Liver (tissue), 9 donors: ENCODE results near the gene ZC3HAV1L. TPM values are rescaled to one million over a fixed set of nuclear protein-coding genes. Genes with fewer than 3 reads are reported as not detected.

Experiments used
- DNase-seq: peaks from one replicate; pipeline ENCODE4 v3.0.0-alpha.2; 2017; ENCODE audit warnings: low spot score
- H3K27ac ChIP-seq, 2 donors: one replicate each; pipeline ENCODE4 v1.7.0; 2013; ENCODE audit warnings: inconsistent platforms in 2 of 2, low read length in 2 of 2, control low read depth in 1 of 2, low read depth in 1 of 2, mild to moderate bottlenecking in 1 of 2
- H3K27me3 ChIP-seq, 4 donors: one replicate each; pipeline versions ENCODE4 v1.6.1 to v1.7.0; 2013; ENCODE audit warnings: low read length in 3 of 4, inconsistent platforms in 1 of 4, mild to moderate bottlenecking in 1 of 4, moderate library complexity in 1 of 4; ENCODE audit not compliant: control insufficient read depth in 4 of 4, insufficient read depth in 4 of 4
- H3K36me3 ChIP-seq, 4 donors: one replicate each; pipeline versions ENCODE4 v1.6.1 to v1.7.0; 2013; ENCODE audit warnings: low read length in 3 of 4, mild to moderate bottlenecking in 3 of 4, low read depth in 1 of 4, moderate library complexity in 1 of 4; ENCODE audit not compliant: control insufficient read depth in 4 of 4, insufficient read depth in 3 of 4
- H3K4me1 ChIP-seq, 4 donors: one replicate each; pipeline versions ENCODE4 v1.6.1 to v1.7.0; 2013; ENCODE audit warnings: low read length in 3 of 4, mild to moderate bottlenecking in 3 of 4, moderate library complexity in 1 of 4; ENCODE audit not compliant: control insufficient read depth in 4 of 4, insufficient read depth in 4 of 4
- H3K4me3 ChIP-seq, 3 donors: one replicate each; pipeline versions ENCODE4 v1.6.1 to v1.7.0; 2013; ENCODE audit warnings: low read length in 3 of 3, control low read depth in 1 of 3, low read depth in 1 of 3, mild to moderate bottlenecking in 1 of 3
- H3K9ac ChIP-seq, 2 donors: one replicate each; pipeline ENCODE4 v1.7.0; 2013; ENCODE audit warnings: low read length in 2 of 2, mild to moderate bottlenecking in 2 of 2, moderate library complexity in 2 of 2, control low read depth in 1 of 2, low read depth in 1 of 2
- H3K9me3 ChIP-seq, 4 donors: one replicate each; pipeline versions ENCODE4 v1.6.1 to v1.7.0; 2013; ENCODE audit warnings: low read length in 3 of 4; ENCODE audit not compliant: control insufficient read depth in 4 of 4
- ATF3 ChIP-seq: IDR thresholded peaks from 2 replicates; pipeline ENCODE4 v1.6.1; 2016; ENCODE audit warnings: antibody characterized with exemption
- CTCF ChIP-seq: fragments of 150-350 bp; IDR thresholded peaks from 2 replicates; pipeline ENCODE4 v1.5.1; 2017; ENCODE audit warnings: improper control_type of control experiment, low read depth, low read length; ENCODE audit not compliant: missing input control
- EGR1 ChIP-seq, 2 donors: IDR thresholded peaks; 2 replicates each; pipeline ENCODE4 v1.6.1; 2016 to 2018; ENCODE audit warnings: antibody characterized with exemption in 2 of 2, low read depth in 2 of 2
- FOXA1 ChIP-seq: IDR thresholded peaks from 2 replicates; pipeline ENCODE4 v1.6.1; 2016; ENCODE audit warnings: antibody characterized with exemption
- FOXA2 ChIP-seq: IDR thresholded peaks from 2 replicates; pipeline ENCODE4 v1.6.1; 2016; ENCODE audit warnings: antibody characterized with exemption
- GABPA ChIP-seq, 2 donors: IDR thresholded peaks in 1 of 2; conservative IDR thresholded peaks in 1 of 2; 2 replicates each; pipeline ENCODE4 v1.6.1; 2016; ENCODE audit warnings: antibody characterized with exemption in 2 of 2, mild to moderate bottlenecking in 1 of 2, moderate library complexity in 1 of 2
- HNF4A ChIP-seq, 2 donors: conservative IDR thresholded peaks; 2 replicates each; pipeline ENCODE4 v1.6.1; 2016; ENCODE audit warnings: antibody characterized with exemption in 2 of 2, mild to moderate bottlenecking in 2 of 2
- HNF4G ChIP-seq: IDR thresholded peaks from 2 replicates; pipeline ENCODE4 v1.6.1; 2016; ENCODE audit warnings: antibody characterized with exemption
- JUND ChIP-seq, 2 donors: IDR thresholded peaks; 2 replicates each; pipeline ENCODE4 v1.6.1; 2016; ENCODE audit warnings: antibody characterized with exemption in 2 of 2
- MAX ChIP-seq: IDR thresholded peaks from 2 replicates; pipeline ENCODE4 v1.6.1; 2016; ENCODE audit warnings: antibody characterized with exemption
- NR2F2 ChIP-seq: IDR thresholded peaks from 2 replicates; pipeline ENCODE4 v1.6.1; 2016; ENCODE audit warnings: antibody characterized with exemption
- RAD21 ChIP-seq, 2 donors: IDR thresholded peaks; 2 replicates each; pipeline ENCODE4 v1.6.1; 2016; ENCODE audit warnings: antibody characterized with exemption in 2 of 2, mild to moderate bottlenecking in 2 of 2
- REST ChIP-seq: IDR thresholded peaks from 2 replicates; pipeline ENCODE4 v1.6.1; 2016; ENCODE audit warnings: antibody characterized with exemption, mild to moderate bottlenecking
- RXRA ChIP-seq, 2 donors: IDR thresholded peaks; 2 replicates each; pipeline ENCODE4 v1.6.1; 2017 to 2018; ENCODE audit warnings: antibody characterized with exemption in 2 of 2, mild to moderate bottlenecking in 1 of 2
- SP1 ChIP-seq: IDR thresholded peaks from 2 replicates; pipeline ENCODE4 v1.6.1; 2018; ENCODE audit warnings: antibody characterized with exemption, mild to moderate bottlenecking
- TAF1 ChIP-seq: conservative IDR thresholded peaks from 2 replicates; pipeline ENCODE4 v1.6.1; 2016; ENCODE audit warnings: antibody characterized with exemption, mild to moderate bottlenecking
- YY1 ChIP-seq: IDR thresholded peaks from 2 replicates; pipeline ENCODE4 v1.6.1; 2016; ENCODE audit warnings: antibody characterized with exemption, mild to moderate bottlenecking
- ZBTB33 ChIP-seq: IDR thresholded peaks from 2 replicates; pipeline ENCODE4 v1.6.1; 2016; ENCODE audit warnings: antibody characterized with exemption
- WGBS: extraction: QIAGEN DNeasy Blood & Tissue Kit; methylation state at CpG from one replicate; pipeline ENCODE4 v1.1.7; 2013; 5-methylcytosine and 5-hydroxymethylcytosine counted together
- polyA plus RNA-seq, 2 donors: library from polyadenylated mRNA; stranded (reverse) in 1 of 2; unstranded in 1 of 2; fragments of 200-250 nt in 1 of 2; fragments of >200 nt in 1 of 2; fragmentation: Nextera tagmentation in 1 of 2; extraction: Ambion mirVana in 1 of 2; gene quantifications; one replicate each; pipeline versions ENCODE4 v1.2.1 to v1.2.3, GENCODE V29; 2013 to 2015
- total RNA-seq, 2 donors: library from RNA; depleted of rRNA; stranded (reverse); fragments of >200 nt; gene quantifications; one replicate each; pipeline ENCODE4 v1.2.3, GENCODE V29; 2014
- donor health status: healthy.
- donor health status: healthy.
- donor health status: healthy.
- donor health status: healthy.
- donor health status: healthy.

The ZC3HAV1L gene
- total and polyA plus RNA-seq, 4 donors = 0.19 to 16.2 (median 1.9) TPM

- Histone ChIP-seq H3K4me1 (no peaks in the 10 kb centered on the region), H3K9me3 (no peaks in the 10 kb centered on the region), H3K27me3 (no peaks in the 10 kb centered on the region), H3K27ac (no peak overlapping the region), H3K36me3 (no peaks in the 10 kb centered on the region), H3K9ac (no peak overlapping the region), H3K4me3 (no peak overlapping the region)
- 87% methylated on average over 3 of the region's 3 CpGs for WGBS
- no peak for DNase-seq
- TF ChIP-seq ZBTB33 = no peak
- TF ChIP-seq HNF4A (conservative IDR thresholded peaks at IDR 0.05) = no peak
- TF ChIP-seq SP1 = no peak
- TF ChIP-seq JUND (IDR thresholded peaks at IDR 0.05) = no peak
- TF ChIP-seq FOXA2 = no peak
- TF ChIP-seq TAF1 = no peak
- no peak for TF ChIP-seq RXRA (IDR thresholded peaks at IDR 0.05)
- TF ChIP-seq GABPA (IDR thresholded peaks at IDR 0.05 in 1 of 2, conservative IDR thresholded peaks at IDR 0.05 in 1 of 2) = no peak
- no peak for TF ChIP-seq EGR1 (IDR thresholded peaks at IDR 0.05; ENCODE audit: low read depth in 2 of 2)
- TF ChIP-seq ATF3 = no peak
- TF ChIP-seq RAD21 (IDR thresholded peaks at IDR 0.05) = no peak
- no peak for TF ChIP-seq CTCF
- TF ChIP-seq MAX = no peak
- no peak for TF ChIP-seq HNF4G
- TF ChIP-seq REST = no peak
- no peak for TF ChIP-seq FOXA1
- TF ChIP-seq NR2F2 = no peak
- no peak for TF ChIP-seq YY1
Observed at GRCh38 chr7:138999414-138999813, 36.4 kb downstream of the ZC3HAV1L start.
